IMR-90 (cell line): ENCODE measurements around the gene NUCB1.

Source experiments
- CEBPB ChIP-seq: IDR thresholded peaks from 2 replicates; pipeline ENCODE4 v1.6.1; 2012; ENCODE audit warnings: low read depth, low read length, improper control_type of control experiment
- CHD1 ChIP-seq: IDR thresholded peaks from 2 replicates; pipeline ENCODE4 v1.6.1; 2012; ENCODE audit warnings: low read depth, low read length, improper control_type of control experiment
- CTCF ChIP-seq: conservative IDR thresholded peaks from 2 replicates; pipeline ENCODE4 v1.5.1; 2012; ENCODE audit warnings: mild to moderate bottlenecking, low read depth, low read length, improper control_type of control experiment
- MXI1 ChIP-seq: IDR thresholded peaks from 2 replicates; pipeline ENCODE4 v1.6.1; 2012; ENCODE audit warnings: low read depth, mild to moderate bottlenecking, low read length, moderate library complexity, borderline replicate concordance
- POLR2A ChIP-seq: IDR thresholded peaks from 2 replicates; pipeline ENCODE4 v1.6.1; 2012; ENCODE audit warnings: mild to moderate bottlenecking, low read depth, low read length
- RAD21 ChIP-seq: IDR thresholded peaks from 2 replicates; pipeline ENCODE4 v1.6.1; 2012; ENCODE audit warnings: low read length, improper control_type of control experiment
- RCOR1 ChIP-seq: IDR thresholded peaks from 2 replicates; pipeline ENCODE4 v1.6.1; 2012; ENCODE audit warnings: mild to moderate bottlenecking, low read length, improper control_type of control experiment; ENCODE audit not compliant: insufficient replicate concordance
- RFX5 ChIP-seq: IDR thresholded peaks from 2 replicates; pipeline ENCODE4 v1.8.0; 2012; ENCODE audit warnings: low read depth, mild to moderate bottlenecking, low read length, moderate library complexity
- SMC3 ChIP-seq: fragments of 150-350 bp; IDR thresholded peaks from 2 replicates; pipeline ENCODE4 v1.6.1; 2016; ENCODE audit warnings: low read depth, mild to moderate bottlenecking, antibody characterized with exemption, low read length, moderate library complexity
- USF2 ChIP-seq: fragments of 150-350 bp; IDR thresholded peaks from 2 replicates; pipeline ENCODE4 v1.6.1; 2017; ENCODE audit warnings: mild to moderate bottlenecking, antibody characterized with exemption, low read length, low read depth

GRCh38 chr19:48945817-48946216 lies 45.7 kb downstream of the NUCB1 start:
- TF ChIP-seq MXI1 (no peak), CTCF (no peak), CHD1 (no peak), SMC3 (no peak), POLR2A (no peak), RAD21 (no peak), RCOR1 (no peak), RFX5 (no peak), CEBPB (no peak), USF2 (no peak)
